OCI-M2 (cell line): ENCODE data around the gene PIH1D1.

ENCODE experiments used
- DNase-seq: peaks from one replicate; lab custom pipeline; 2025; ENCODE audit not compliant: unreplicated experiment; lab: John Stamatoyannopoulos, UW

The PIH1D1 gene

DNA sequence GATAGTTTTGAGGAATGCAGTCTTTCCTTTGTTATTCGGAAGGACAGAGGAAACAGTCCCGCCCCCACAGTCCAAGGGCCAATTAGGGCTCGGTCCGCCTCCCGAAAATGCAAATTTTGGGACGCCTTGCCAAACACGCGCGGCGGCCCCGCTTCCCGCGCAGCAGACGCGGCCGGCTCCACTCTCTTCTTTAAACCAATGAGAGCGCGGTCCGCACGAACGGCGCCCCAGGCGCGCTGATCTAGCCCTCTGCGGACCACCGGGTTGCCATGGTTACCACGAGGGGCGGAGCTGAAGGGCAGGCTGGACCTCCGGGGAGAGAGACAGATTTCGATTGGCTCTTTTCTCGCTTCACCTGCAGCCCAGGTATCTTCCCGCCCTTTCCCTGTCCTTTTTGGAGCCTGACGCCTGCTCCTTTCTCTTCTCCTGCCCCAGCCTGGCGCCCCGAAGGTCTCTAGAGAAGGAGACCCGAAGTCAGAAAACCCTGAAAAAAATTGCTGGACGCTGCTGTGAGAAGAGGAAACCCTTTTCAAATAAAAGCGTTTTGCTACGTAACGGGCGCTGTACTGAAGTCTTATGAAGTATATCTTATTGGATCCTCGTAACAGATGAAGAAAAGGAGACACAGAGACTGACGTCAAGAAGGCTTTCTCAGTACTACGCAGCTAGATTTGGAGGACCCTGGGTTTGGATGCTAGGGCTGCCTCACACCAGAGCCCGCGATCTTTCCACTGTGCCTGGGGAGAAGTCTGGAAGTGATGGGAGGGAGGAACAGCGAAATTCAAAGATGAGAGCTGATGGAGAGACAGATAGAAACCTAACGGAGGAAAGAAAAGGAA is 30.4 kb downstream of the PIH1D1 start:
- DNase-seq, result no peak

DNA sequence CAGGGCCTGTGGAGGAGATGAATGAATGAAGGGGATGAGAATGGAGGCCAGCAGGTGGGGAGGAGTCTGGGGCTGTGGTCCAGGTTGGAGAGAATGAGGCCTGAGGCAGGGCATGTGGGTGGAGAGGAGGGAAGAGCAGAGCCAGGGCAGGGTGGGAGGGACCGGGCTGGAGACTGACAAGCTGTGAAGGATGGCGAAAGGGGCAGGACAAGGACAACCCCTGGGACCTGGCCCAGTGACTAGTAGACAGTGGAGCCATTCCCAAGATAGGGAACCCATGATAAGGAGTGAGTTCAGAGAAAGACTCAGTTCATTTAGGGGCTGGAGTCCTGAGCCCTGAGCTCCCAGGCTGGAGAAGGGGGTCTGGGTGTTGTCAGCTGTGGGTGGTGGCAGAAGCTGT is 31.4 kb downstream of the PIH1D1 start:
- no peak for DNase-seq

- DNase-seq, result no peak
Observed at GRCh38 chr19:49419173-49419572, 32.4 kb downstream of the PIH1D1 start.

DNA sequence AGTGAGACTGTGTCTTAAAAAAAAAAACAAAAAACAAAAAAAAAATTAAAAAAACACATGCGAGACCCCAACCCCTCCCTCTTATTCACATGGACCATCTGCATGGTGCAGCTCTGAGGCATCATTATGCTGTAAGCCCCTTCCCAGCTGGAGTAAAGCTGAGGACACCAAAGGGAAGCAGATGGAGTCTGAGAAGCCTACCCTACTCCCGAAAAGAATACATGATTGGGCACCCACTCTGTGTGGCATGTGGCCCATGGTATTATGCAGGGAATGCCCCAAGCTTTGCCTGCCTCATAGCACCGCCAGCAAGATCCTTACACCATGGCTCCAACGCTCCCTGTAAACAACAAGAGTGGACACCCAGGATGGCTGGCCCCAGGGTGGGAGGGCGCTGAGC is 33.1 kb downstream of the PIH1D1 start:
- no peak for DNase-seq

DNA sequence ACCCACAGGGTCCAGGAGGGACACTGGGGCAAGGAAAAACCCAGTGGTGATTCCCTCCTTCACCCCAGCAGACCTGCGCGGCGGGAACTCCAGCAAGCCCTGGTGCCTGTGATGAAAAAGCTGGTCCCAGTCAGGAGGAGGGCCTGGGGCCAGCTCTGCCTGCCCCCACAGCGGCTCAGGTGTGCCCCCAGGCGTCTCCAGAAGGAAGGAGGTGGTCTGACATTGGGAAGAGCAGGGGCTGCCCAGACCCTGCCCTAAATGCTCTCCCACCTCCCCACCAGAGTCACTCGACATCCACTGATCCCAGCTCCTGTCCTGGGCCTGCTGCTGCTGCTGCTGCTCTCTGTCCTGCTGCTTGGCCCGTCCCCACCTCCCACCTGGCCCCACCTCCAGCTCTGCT is 34.5 kb downstream of the PIH1D1 start:
- DNase-seq, result no peak

- DNase-seq, result no peak
Observed at GRCh38 chr19:49415810-49416200, 35.8 kb downstream of the PIH1D1 start.

DNA sequence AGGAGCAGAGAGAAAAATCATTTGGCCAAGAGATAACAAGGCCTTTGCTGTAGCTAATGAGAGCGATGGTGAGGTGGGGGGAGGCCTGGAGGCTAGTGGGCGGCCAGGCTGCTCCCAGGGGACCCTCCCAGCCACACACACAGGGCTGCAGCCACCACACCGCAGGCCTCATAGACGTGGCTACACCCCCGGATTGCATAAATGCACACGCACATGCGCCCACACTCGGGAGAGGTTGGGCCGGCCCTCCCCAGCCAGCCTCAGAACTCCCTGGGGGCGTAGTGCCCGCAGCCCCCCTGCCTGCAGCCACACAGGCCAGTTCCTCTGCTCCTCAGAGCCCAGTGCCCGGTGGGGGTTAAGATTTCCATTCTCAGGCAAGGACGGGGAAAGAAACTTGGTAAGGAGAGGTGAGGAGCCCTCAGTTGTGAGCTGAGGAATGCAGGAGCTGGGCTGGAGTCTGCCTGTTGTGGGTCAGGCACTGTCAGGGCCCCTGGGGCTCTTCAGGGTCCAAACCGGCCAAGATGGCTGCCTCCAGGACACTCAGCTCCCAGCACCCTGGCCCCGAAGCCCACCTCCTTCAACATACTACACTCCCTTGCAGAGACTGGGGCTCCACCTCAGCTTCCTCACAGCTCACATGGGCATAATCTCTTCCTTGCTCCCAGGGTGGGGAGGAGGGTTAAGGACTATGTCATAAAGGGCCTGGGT is 36.4 kb downstream of the PIH1D1 start:
- DNase-seq, result no peak

GRCh38 chr19:49414256-49414655 is 37.4 kb downstream of the PIH1D1 start:
- no peak for DNase-seq

DNA sequence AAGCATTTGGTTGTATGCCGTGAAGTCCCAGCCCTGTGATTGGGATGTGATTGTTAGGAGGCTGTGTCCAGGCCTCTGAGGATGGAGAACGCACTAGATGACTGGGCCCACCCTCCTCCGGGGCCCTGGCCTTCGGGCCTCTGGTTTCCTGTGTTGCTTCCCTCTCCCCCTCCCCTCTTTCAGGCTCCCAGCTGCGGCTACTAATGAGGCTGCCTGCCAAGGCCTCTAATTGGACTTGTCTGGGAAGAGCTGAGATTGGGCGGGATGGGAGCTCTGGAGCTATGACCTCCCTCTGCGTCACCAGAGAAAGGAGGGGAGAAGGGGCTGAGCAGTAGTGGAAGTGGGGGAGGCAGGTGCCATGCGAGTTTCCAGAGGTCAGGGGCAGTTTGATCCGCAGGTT is 38.3 kb downstream of the PIH1D1 start:
- DNase-seq, result no peak

GRCh38 chr19:49411681-49412326 is 39.8 kb downstream of the PIH1D1 start:
- DNase-seq, result no peak

GRCh38 chr19:49409441-49410029 is 42.1 kb downstream of the PIH1D1 start:
- DNase-seq, result no peak

- DNase-seq, result no peak
Observed at GRCh38 chr19:49408816-49409440, 42.7 kb downstream of the PIH1D1 start.

GRCh38 chr19:49407482-49408015 is 44.1 kb downstream of the PIH1D1 start:
- no peak for DNase-seq

DNA sequence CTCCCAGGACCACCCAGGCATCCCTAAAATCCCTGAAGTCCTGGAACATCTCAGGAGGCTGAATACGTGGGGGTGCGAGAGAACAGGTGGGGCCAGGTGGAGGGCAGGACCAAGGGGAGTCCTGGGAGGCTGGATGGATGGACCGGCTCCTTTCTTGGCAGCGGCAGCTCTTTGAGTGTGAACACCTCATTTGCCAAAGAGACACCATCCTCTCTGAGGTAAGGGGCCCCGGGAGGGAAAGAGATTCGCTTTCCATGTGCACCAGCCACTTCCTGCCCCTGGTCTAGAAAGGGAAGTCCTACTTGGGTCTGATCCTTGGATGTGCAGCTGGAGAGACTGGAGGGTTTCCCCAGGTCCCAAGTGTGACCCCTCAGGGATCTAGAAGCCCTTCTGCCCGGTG is 44.5 kb downstream of the PIH1D1 start:
- DNase-seq, result no peak

DNA sequence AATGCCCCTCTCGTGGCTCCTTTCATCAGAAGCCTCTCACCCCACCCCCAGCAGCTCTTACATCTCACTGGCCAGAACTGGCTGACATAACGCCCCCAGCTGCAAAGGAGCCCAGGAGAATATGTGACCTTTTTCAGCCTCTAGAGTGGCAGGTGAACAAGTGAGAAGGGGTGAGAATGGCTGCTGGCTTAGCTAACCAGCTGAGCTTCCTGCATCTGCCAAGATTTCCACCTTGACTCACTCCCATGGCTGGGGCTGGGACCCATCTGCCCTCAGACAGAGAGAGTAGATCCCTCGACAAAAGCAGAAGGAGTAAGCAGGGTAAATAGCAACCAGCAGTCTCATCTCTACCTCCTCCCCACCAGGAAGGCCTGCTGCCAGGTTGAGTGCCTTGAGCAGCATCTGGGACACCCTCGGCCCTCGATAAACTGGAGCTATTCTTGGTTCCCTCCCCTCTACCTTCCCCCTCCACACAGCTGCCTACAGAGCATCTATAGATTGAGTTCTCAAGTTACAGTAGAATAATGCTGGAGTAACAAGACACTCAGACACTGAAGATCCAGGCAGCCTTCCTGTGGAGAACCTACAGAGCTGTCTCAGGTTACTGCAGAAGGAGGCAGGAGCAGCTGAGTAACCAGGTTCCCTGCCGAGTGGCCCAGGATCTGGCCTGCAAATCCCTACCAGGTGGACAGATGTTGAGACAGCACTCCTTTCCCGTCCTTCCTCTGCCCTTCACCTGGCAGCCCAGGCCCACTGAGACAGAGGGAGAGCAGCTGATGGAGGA is 48.0 kb downstream of the PIH1D1 start:
- peak; percentile 37 for DNase-seq

DNA sequence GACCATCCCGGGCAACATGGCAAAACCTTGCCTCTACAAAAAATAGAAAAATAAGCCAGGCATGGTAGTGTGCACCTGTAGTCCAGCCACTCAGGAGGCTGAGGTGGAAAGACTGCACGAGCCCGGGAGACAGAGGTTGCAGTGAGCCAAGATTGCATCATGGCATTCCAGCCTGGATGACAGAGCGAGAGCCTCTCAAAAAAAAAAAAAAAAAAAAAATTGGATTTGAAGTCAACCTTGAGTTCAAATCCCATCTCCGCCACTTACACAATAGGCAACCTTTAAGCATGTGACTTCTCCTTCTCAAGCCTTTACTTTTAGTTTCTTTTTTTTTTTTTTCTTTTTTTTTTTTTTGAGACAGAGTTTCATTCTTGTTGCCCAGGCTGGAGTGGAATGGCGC is 51.6 kb downstream of the PIH1D1 start:
- DNase-seq, result no peak

GRCh38 chr19:49398931-49399330 is 52.7 kb downstream of the PIH1D1 start:
- DNase-seq, result no peak

GRCh38 chr19:49398001-49398615 is 53.5 kb downstream of the PIH1D1 start:
- no peak for DNase-seq

GRCh38 chr19:49396738-49397505 is 54.7 kb downstream of the PIH1D1 start:
- no peak for DNase-seq
